ENCODE data around the gene GVQW3. TPM values are rescaled to one million over a fixed set of nuclear protein-coding genes. Genes with fewer than 3 reads are reported as not detected.

The GVQW3 gene
- total and polyA plus RNA-seq, 2 of the 13 experiments (the other 11 are each of a cell fraction or from before 2014, with no cell fraction given): 5.0 to 5.6 TPM

DNA sequence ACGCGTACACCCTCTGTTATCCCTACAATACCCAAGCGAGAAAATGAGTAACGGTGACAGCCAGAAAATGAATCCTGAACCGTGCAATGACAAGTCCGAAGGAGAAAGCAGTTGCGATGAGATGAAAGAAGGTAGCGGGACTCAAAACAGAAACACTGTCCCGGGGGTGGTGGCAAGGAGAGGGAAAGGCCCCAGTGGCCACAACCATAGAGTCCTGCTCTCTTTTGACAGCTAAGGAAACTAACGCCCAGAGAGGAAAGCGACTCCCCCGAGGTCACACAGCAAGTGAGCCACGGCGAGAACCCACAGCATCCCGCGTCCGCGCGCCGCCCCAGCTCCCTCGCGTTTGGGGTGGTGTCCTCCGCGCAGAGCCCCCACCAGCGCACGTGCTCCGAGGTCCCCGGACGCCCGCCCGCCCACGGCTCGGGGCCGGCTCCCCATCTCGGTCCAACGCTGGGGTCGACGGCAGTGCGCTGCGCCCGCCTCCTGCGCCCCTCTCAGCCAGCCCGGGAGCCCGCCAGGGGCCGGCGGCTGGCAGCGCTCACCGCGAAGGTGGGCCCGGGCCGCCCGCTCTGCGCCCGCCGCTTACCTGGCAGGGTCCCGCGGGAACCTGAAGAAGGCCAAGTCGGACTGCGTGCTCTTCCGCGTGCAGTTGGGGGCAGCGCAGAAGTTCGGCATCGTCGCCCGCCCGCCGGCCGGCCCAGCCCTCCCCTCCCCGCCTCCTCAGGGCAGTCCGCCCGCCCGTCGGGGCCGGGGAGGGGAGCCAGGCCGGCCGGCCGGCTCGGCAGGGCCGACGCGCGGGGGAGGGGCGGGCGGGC, 755 bp upstream of the GVQW3 start (continued):
- no peak for TF ChIP-seq ZNF496 (CRISPR knock-in tag; IDR thresholded peaks at IDR 0.05; ENCODE audit: insufficient replicate concordance)
- peak; percentile 50; the same call in 1 of the 2 replicates for TF ChIP-seq ZMYM3 (CRISPR knock-in tag; IDR thresholded peaks at IDR 0.05)
- TF ChIP-seq ZNF484 (CRISPR knock-in tag; IDR thresholded peaks at IDR 0.05; ENCODE audit: borderline replicate concordance, low read depth): 0 out of 2 replicates have a peak, but pooled peaks have one; percentile 41
- TF ChIP-seq PREB (CRISPR knock-in tag; IDR thresholded peaks at IDR 0.05): no peak
- no peak for TF ChIP-seq MBNL3 (CRISPR knock-in tag; conservative IDR thresholded peaks at IDR 0.05)
- TF ChIP-seq HMGXB4 (CRISPR knock-in tag; IDR thresholded peaks at IDR 0.05; ENCODE audit: borderline replicate concordance in 1 of 2, low read depth in 1 of 2): no peak; a peak in 1 of 4 replicates
- peak; percentile 4; the same call in 1 of the 2 replicates for TF ChIP-seq ERF (CRISPR knock-in tag; IDR thresholded peaks at IDR 0.05)
- TF ChIP-seq ZBTB43 (CRISPR knock-in tag; conservative IDR thresholded peaks at IDR 0.05): 0 out of 2 replicates have a peak, but pooled peaks have one; percentile 22
- TF ChIP-seq ZNF761 (CRISPR knock-in tag; conservative IDR thresholded peaks at IDR 0.05): no peak
- TF ChIP-seq ZBTB10 (CRISPR knock-in tag; IDR thresholded peaks at IDR 0.05; ENCODE audit: borderline replicate concordance): peak; percentile 63; the same call in 1 of the 2 replicates
- TF ChIP-seq ZNF574 (CRISPR knock-in tag; IDR thresholded peaks at IDR 0.05): peak; percentile 46
- TF ChIP-seq HOXA5 (CRISPR knock-in tag; IDR thresholded peaks at IDR 0.05): 0 out of 2 replicates have a peak, but pooled peaks have one; percentile 15
- peak; percentile 99 for TF ChIP-seq ZNF768 (CRISPR knock-in tag; IDR thresholded peaks at IDR 0.05)
- TF ChIP-seq AHR (CRISPR knock-in tag; IDR thresholded peaks at IDR 0.05): 0 out of 2 replicates have a peak, but pooled peaks have one; percentile 20
- TF ChIP-seq SIN3A (IDR thresholded peaks at IDR 0.05; ENCODE audit: borderline replicate concordance, low read depth, low read length): no peak
- peak; percentile 10; the same call in 1 of the 2 replicates for TF ChIP-seq ATF7-NPFF (CRISPR knock-in tag; IDR thresholded peaks at IDR 0.05; ENCODE audit: low read depth)
- TF ChIP-seq SRSF4 (IDR thresholded peaks at IDR 0.05; ENCODE audit: low read depth, low read length, poor library complexity, severe bottlenecking): no peak
